Stimulated activated CD8-positive, alpha-beta memory T cell treated with anti-CD3 and anti-CD28 coated beads, Interleukin-4, amount 100 ng/mL, for 24 hours (primary cell): Measurements from ENCODE around the gene INPP4A.

Source experiments
- DNase-seq: peaks from one replicate; pipeline ENCODE4 v3.0.0-alpha.2; 2020; ENCODE audit warnings: low read depth

Gene INPP4A

GRCh38 chr2:98460573-98461497, 16.2 kb downstream of the INPP4A start:
- DNase-seq, result peak; percentile 62

- DNase-seq, result no peak
These were observed 16.9 kb downstream of the INPP4A start for GRCh38 chr2:98461498-98462049.

GRCh38 chr2:98463081-98463481, 18.4 kb downstream of the INPP4A start:
- no peak for DNase-seq

- no peak for DNase-seq
These were observed 18.9 kb downstream of the INPP4A start for GRCh38 chr2:98463551-98463971.

- no peak for DNase-seq
These were observed 19.5 kb downstream of the INPP4A start for GRCh38 chr2:98463988-98464771.

- DNase-seq, result no peak
These were observed 20.2 kb downstream of the INPP4A start for GRCh38 chr2:98464772-98465310.

GRCh38 chr2:98465456-98466226, 21.0 kb downstream of the INPP4A start:
- DNase-seq, result no peak

GRCh38 chr2:98467082-98467536, 22.5 kb downstream of the INPP4A start:
- DNase-seq, result no peak

GRCh38 chr2:98467652-98468051, 23.0 kb downstream of the INPP4A start:
- no peak for DNase-seq

GRCh38 chr2:98468621-98469236, 24.1 kb downstream of the INPP4A start:
- DNase-seq, result no peak

- no peak for DNase-seq
These were observed 25.3 kb downstream of the INPP4A start for GRCh38 chr2:98469862-98470544.

GRCh38 chr2:98470851-98471255, 26.2 kb downstream of the INPP4A start:
- no peak for DNase-seq

GRCh38 chr2:98471402-98472131, 26.9 kb downstream of the INPP4A start:
- no peak for DNase-seq

GRCh38 chr2:98472132-98472650, 27.5 kb downstream of the INPP4A start:
- no peak for DNase-seq

GRCh38 chr2:98472961-98473746, 28.5 kb downstream of the INPP4A start:
- no peak for DNase-seq

GRCh38 chr2:98473995-98474780, 29.5 kb downstream of the INPP4A start:
- no peak for DNase-seq

- no peak for DNase-seq
These were observed 30.4 kb downstream of the INPP4A start for GRCh38 chr2:98474979-98475632.
